Stimulated activated CD4-positive, alpha-beta T cell treated with anti-CD3 and anti-CD28 coated beads, Interleukin-4, amount 100 ng/mL, for 1 hour (primary cell): ENCODE data around the gene RBMS3.
"Not testable (repeated sequence)": the region's sequence is repeated elsewhere in the genome, so short reads cannot be mapped to it uniquely, and the experiment has no call there.

ENCODE experiments used
- DNase-seq: peaks from one replicate; pipeline ENCODE4 v3.0.0-alpha.2; 2020

Gene RBMS3

DNA sequence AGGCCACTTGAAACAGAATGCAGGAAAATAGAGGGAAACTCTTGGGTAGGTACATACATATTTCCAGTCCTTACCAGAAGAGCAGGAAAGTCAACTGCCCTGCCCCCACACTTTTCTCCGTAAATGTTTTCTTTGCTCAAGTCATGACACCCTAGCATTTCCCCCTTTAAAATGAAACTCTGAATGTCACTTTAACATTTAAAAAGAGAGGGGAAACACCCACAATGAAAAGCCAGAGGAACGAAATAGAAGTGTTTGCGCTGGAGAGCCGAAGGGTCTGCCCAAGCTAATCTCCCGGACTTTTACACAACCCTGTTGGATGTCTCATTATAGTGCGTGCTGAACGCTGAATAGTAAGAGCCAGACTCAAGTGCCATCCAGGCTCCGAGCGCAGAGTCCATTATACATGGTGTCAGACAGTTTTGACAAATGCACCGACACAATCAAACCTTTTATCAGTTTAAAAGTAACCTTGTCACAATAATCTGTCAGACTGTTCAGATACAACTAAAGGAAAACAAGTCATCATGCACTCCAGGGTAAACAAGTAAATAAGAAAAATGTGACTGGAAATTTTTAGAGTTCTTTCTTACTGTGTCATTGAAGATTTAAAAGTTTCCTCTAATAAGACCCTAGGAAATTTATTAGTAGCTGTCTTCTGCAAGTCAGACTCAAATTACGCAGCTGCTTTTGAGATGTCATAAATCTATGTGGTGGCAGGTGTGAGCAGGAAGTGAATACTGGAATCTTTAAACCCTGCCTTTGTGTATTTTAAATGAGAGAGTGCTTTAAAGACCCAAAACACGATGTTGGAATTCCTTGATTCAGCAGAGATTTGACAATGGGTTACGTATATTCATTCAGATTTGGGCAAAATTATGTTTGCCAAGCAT is 159.8 kb downstream of the RBMS3 start:
- DNase-seq = no peak

DNA sequence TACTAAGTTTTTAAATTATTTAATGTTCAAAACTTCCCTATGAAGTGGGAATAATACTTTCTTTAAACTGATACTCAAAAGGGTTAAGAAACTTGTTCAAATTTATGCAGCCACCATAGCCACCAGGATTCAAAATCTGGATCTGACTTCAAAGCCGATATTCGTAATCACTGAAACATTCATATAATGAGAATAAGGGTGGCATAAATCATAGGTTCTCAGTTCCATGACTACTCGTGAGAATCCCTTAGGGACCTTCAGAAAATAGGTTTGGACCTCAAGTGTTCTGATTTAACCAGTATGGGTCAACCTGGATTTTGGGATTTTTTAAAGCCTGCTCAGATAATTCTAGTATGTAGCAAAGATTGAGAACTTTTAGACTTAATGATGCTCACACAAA is 160.6 kb downstream of the RBMS3 start:
- DNase-seq = no peak

DNA sequence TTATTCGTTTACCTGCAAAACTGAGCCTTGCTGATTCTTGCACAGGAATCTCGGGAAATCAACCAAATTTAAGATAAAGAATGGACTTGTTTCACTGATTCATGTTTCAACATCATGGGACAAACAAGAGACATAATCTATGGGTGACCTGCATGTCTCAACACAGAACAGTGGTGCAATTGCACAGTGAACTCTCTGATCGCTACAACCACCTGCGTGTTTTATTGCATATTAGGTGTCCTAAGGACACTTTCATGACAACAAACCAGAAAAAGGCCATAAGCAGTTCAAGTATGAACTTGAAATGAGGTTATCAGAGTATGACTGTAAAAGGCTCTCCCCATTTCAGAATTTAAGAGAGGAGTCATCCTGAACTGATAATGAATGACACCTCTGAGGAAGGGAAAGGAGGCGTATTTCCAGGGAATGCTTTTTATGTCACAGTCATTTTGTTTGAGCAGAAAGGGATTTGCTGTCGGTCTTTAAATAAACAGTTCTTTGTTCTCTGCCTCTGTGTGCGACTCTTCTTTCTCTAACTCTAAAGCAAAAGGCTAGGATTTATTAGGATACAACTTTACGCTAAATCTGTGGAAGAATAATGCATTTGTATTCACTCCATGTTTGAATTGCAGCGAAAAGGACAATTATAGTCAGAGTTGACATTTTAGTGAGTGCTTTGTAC is 167.2 kb downstream of the RBMS3 start:
- DNase-seq = no peak

DNA sequence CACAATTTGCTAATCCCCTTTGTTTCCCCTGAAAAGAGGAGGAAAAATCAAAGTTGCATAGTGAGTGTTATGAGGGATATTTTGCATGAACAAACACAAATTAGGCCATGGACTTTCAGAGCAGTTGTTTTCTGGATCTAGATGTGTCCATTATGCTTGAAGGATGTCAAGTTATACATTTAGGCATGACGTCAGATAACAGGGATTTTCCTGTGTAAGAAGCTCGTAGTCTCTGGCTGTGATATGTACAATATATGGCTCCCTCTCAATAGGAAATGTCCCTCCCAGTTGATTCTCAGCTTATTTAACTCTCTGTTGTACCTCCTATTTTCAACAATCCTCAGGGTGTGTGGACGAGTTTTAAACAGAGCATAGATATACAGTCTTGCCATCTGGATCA is 171.0 kb downstream of the RBMS3 start:
- DNase-seq = no peak

DNA sequence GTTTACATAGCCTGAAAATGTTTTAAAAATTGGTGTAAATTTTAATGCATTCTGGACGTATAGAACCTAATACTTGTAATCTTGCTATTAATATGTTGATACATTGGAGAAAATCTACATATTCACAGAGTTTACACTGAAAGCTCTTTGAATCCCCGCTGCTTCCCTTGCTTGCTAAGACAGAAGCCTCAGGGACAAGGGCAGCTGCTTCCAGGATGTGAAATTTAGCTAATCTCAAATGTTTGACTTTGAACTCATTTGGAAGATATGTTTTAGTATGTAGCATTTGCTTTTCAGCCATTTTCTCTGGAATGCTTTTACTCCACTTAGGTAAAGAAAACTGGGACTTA is 172.0 kb downstream of the RBMS3 start:
- no peak for DNase-seq

DNA sequence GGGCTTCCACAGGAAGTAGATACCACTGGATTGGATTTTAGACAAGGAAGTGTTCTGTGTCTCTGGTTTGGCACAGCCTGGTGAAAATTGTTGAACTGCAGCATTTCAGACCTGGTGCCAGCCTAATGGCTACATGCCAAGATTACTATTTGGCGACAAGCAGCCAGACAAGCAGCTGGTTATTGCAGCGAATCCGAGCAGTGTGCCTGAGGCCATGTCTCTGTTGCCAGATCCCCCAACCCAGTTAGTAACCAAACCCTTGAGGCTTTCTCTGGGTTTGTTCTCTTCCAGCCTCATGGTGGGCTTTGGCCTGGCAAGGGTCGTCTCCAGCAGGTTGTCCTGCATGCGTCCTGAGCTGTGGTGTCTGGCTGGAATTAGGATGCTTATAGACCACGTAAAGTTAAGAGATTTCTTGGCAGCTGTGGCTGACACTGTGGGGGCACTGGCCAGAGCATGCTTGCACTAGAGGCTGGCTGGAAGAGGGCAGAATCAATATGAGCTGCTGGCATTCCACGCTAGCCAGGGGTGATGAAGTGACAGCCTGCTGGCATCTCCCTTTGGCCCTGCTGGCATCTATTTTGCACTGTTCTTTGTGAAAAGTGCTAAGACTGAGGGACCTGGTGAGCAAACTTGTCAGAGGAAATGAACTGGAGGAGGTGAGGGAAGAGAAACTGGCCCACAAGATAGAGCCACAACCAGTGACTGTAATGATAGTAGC is 172.6 kb downstream of the RBMS3 start:
- DNase-seq = no peak

DNA sequence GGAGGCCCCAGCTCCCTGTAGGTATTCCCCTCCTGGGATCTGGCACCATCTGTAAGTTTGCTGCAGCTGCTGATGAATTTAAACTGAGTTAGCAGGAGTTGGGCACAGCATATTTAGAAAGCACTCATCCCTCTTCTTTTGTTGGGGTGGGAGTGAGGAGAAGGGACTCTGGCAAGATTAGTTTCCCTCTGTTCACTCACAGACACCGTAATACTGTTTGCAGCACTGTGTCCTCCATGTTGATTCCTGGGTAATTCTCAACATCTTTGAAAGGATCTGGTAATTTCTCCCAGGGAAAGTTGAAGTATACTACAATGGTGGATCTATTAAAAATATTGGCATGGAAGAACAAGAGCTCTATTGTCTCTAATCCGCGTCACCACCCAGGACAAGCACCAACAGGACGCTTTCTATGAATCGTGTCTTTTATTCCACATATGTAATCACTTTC is 173.3 kb downstream of the RBMS3 start:
- DNase-seq = no peak

DNA sequence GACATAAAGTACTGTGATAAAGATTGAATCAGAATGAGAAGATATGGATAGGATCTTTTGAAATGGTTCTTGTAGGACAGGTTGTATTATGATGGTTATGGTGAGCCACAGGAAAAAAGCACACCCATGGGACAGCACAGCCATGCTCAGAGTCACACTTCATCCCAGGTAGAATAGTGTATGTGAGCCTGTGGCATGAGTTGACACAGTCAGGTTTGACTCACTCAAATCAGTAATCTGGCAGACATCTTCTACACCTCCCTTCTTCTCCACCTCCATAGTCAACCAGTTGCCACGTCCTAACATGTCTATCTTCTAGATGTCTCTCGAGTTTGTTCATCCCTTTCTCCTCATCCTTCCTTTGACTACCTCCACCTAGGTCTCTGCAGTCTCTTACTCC is 176.0 kb downstream of the RBMS3 start:
- DNase-seq = no peak

DNA sequence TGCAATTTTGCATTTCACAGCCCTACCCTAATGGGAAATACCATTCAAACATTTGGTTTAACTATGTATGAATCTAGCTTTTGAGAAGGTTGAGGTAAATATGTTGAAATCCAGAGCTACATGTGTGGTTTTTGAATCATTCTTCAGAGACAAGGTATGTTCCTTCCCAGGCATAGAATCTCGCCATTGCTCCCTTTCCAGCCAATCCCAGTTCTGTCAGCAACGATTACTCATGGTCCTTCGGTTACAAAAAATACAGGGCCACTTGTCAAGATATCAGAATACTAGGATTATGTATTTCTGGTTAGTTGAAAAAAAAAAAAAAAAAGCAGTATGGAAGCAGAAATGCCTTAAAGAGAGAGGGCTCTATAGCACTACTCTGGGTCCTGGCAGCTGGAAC is 182.4 kb downstream of the RBMS3 start:
- no peak for DNase-seq

DNA sequence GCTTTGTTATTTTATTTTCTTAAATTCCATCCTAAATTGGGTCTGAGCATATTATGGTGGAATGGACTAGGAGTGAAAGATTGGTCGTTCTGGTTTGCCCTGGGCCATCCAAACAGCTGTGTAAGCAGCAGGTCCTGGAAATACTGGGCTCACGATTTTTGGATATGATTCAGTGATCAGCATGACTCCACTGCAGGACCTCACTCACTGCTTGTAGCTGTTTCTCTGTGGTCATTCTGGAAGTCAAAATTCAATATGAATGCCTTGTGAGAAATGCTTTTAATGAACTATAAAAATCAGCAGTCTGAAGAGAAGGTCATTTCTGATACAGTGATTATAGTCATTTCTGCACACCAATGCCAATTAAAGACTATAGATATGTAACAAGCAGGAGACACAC is 185.0 kb downstream of the RBMS3 start:
- no peak for DNase-seq

DNA sequence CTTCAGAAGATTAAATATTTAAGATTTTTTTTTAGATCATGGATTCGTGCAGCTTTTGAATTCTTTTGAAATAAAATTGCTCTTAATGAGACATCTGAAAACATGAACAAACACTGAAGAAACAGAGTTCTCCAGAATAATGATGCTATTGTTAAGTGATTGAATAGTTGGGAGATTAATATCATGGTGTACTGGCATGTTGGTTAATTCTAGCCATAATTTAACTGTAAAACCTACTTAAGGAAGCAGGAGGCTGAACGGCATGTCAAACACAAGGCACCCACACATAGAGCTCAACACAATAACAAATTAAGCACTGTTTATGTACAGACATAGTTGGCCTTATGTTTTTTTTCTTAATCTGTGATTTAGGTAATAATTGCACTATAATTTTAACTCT is 185.6 kb downstream of the RBMS3 start:
- DNase-seq = no peak

DNA sequence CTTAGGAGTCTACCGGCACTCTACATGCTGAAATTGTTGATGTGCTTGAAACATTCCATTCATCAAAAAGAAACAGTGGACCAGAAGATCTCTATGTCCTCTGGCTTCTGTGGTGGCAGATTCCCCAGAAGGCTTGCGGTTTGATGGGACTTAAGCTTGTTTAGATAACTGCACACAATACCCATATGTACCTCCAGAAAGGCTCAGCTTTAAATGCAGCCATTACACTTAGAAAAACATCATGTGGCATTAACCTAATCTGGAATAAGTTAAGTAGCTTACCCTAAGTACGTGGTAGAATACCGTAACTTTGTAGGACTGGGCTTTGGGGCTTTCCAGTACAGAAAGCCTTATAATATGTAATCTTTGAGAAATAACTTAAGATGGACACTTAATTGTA is 187.3 kb downstream of the RBMS3 start:
- no peak for DNase-seq

DNA sequence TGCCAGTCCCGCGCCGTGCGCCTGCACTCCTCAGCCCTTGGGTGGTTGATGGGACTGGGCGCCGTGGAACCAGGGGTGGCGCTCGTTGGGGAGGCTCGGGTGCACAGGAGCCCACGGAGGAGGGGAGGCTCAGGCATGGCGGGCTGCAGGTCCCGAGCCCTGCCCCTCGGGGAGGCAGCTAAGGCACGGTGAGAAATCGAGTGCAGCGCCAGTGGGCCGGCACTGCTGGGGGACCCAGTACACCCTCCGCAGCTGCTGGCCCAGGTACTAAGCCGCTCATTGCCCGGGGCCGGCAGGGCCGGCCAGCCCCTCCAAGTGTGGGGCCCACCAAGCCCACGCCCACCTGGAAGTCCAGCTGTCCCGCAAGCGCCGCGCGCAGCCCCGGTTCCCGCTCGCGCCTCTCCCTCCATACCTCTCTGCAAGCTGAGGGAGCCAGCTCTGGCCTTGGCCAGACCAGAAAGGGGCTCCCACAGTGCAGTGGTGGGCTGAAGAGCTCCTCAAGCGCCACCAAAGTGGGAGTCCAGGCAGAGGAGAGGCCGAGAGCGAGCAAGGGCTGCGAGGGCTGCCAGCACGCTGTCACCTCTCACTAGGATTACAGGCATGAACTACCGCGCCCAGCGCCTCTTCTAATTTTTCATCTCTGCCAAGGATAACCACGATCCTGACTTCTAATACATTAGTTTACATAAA is 192.8 kb downstream of the RBMS3 start:
- not testable (repeated sequence) for DNase-seq

DNA sequence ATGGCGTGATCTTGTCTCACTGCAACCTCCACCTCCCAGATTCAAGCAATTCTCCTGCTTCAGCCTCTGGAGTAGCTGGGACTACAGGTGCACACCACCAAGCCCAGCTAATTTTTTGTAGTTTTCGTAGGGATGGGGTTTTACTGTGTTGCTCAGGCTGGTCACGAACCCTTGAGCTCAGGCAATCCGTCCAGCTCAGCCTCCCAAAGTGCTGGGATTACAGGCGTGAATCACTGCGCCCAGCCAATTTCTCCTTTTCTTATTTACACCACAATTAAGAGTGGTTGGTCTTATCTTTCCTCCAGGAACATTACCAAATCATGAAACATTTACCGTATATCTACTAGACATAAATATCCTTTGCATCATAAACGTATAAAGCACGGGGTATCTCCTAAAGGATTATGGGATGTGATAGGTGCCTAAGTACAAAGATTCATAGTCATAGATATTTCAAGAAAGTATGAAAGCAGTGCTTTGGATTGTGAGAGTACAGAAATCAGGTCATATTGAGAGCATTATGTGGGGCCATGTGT is 194.5 kb downstream of the RBMS3 start:
- no peak for DNase-seq

DNA sequence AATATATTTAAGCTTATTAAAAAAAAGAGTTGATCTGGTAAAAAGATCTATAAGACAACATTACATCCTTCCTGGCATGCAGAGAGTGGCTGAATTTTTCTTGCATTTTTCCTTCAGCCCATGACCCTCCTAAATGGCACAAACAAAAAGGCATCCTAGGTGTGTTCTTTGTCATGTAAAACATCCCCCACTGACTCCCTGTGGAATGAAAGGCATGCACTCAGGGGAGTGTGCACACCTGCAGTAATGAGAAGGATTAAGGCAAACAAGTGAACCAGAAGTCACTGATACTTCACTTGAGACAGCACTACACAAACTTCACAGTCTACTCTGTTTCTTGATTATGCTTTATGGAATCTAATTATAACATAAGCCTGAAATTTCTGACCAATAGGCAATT is 195.0 kb downstream of the RBMS3 start:
- no peak for DNase-seq

DNA sequence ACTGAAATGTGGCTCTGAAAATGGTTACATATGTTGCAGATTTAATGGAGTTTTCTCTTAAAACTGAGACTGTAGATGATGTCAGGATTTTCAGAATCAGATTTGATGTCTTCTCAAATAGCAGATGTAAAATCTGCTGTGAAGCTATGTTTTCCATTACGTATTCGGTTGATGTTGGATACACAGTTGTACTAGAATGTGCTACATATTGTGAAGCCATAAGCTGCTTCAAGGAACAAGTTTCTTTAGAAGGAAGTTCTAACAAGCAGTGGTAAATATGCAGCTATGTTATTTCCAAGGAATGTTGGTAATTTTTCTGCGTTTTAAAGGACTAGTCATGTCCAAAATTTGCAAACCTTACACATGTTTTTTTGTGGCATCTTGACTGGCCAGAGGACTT is 197.7 kb downstream of the RBMS3 start:
- DNase-seq = no peak

DNA sequence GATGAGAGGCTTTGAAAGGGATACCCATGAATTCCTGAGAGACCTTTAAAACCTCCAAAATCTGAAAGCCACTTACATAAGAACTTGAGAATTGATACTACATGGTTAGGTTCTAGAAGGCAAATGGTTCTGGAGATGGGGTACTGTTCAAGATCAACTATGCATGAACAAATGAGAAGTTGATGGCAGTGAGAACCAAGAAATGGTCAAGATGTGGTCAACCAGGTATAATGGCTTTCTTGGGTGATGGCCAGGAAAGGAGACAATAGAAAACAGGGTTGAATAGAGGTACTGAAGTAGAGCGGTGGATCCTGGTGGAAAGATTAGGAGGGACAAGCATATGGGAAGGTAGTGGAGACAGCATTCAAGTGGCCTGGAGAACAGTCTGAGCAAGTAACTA is 200.4 kb downstream of the RBMS3 start:
- DNase-seq = no peak

DNA sequence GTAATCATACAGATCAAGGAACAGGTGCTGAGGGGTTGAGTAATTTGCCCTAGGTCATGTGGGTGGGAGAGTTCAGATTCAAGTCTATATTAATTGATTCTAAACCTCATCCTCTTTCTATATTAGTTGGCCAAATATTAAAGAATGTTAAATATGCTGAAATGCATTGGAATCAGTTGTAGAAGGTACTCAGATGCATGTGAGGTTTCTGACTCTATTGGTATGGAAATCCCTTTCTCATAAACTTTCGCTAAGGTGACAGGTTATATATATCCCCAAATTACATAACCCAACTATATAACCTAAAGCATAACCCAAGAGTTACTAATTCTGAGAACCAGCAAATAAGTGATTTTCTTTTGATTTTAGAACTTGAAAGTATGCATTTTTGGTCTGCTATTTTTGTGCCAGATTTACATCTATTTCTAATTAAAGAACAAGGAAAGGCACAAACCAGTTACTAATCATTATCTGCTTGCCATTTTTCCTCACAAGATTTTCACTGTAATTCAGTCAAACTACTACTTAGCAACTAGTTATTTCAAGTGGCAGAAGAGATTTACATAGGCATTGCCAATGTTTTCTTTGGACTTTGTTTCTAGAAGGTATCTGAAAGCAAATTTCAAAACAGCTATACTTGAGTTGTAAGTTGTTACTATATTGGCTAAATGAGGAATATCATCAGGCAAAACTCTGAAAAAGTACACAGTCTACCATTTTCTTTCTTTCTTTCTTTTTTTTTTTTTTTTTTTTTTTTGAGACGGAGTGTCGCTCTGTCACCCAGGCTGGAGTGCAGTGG is 201.3 kb downstream of the RBMS3 start:
- no peak for DNase-seq

DNA sequence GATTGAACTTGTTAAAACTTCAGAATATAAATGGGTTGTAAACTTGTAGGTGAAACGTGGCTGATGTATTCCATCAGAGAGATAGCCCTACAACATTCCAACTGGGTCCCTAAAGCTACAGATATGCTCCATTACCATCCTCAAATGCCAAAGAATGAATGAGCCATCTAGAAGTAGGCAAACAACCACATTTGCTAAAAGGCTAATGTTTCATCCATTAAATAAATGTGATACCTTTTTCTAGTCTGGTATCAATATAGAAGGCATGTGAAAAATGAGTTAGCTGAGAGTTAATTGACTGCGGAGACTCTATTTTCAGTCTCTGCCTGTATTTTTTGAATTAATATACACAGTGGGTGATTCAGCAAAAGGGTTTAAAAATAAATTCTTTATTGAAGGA is 203.8 kb downstream of the RBMS3 start:
- DNase-seq = no peak

DNA sequence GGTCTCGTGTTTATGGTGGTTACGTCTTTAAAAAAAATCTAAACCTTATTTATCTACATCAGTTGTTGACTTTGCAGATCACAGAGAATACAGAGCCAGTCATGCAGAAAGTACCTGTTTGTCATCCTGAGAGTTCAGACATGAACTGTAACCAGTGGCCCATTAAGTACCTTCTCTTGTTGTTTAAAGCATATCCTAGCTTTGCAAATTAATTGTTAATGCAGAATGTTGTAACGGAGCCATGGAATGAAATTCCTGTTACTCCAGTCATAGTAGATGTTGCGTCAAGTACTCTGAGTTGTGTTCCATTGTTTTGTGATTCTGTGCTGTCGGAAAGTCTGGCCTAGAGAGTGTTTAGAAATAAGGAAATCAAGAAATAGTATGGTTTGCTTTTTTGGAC is 205.2 kb downstream of the RBMS3 start:
- no peak for DNase-seq

DNA sequence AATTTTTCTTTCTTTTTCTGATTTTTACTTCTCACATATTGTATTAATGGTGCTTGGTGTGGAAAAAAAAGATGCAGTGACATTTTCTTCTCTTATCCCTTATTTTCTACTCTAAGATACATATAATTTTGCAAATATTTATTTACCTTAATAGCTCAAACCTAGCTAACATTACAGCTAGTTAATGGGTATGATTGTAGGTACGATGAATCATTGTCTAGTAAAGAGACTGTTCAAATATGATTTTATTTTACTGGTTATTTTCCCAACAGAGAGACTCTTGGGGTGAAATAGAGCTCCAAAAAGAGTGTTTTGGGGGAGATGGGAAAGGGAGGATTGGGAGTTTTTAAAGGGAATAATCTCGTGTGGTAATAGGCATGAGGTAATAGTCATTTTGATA is 206.0 kb downstream of the RBMS3 start:
- no peak for DNase-seq

DNA sequence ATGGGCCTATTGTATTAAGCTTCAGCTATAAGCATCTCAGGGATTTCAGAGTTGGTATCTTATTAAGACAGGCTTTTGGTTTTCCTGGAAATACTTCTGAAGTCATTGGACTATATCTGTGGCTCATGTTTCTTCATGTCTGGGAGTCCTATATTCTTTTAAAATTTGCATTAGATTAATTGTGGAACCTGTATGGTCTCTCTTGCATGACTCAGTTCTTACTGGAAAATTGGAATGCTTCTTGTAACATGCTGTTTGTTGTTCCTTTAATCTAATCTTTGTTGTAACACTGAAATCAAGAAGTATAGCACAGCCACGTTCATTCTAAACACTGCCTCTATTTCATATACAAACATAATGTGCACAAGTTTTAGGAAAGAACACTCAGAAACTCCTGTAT is 208.1 kb downstream of the RBMS3 start:
- DNase-seq = no peak
